Measurements from ENCODE around the gene OR10G2. TPM values are rescaled to one million over a fixed set of nuclear protein-coding genes. Genes with fewer than 3 reads are reported as not detected.

Gene OR10G2
- total and polyA plus RNA-seq, 2 experiments from 2014 or later = not detected

DNA sequence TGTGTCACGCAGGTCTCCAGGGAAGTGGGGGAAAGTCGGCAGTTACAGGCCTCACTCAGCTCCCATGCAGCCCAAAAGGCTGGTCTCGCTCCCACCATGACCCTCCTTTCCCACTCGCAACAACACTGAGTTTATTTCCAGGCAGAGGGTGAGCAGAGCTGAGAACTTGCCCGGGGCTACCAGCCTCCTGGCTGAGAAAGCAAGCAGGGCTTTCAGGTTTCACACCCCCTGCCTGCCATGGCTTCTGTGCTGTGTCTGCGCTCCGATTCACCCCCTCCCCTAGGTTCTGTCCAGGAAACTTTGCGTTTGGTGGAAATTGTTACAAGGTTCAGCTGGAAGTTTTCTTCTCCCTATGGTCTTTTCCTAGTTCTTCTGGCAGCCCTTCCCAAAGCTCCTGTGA is 17.1 kb downstream of the OR10G2 start (continued):
- TF ChIP-seq, protein P1, sequence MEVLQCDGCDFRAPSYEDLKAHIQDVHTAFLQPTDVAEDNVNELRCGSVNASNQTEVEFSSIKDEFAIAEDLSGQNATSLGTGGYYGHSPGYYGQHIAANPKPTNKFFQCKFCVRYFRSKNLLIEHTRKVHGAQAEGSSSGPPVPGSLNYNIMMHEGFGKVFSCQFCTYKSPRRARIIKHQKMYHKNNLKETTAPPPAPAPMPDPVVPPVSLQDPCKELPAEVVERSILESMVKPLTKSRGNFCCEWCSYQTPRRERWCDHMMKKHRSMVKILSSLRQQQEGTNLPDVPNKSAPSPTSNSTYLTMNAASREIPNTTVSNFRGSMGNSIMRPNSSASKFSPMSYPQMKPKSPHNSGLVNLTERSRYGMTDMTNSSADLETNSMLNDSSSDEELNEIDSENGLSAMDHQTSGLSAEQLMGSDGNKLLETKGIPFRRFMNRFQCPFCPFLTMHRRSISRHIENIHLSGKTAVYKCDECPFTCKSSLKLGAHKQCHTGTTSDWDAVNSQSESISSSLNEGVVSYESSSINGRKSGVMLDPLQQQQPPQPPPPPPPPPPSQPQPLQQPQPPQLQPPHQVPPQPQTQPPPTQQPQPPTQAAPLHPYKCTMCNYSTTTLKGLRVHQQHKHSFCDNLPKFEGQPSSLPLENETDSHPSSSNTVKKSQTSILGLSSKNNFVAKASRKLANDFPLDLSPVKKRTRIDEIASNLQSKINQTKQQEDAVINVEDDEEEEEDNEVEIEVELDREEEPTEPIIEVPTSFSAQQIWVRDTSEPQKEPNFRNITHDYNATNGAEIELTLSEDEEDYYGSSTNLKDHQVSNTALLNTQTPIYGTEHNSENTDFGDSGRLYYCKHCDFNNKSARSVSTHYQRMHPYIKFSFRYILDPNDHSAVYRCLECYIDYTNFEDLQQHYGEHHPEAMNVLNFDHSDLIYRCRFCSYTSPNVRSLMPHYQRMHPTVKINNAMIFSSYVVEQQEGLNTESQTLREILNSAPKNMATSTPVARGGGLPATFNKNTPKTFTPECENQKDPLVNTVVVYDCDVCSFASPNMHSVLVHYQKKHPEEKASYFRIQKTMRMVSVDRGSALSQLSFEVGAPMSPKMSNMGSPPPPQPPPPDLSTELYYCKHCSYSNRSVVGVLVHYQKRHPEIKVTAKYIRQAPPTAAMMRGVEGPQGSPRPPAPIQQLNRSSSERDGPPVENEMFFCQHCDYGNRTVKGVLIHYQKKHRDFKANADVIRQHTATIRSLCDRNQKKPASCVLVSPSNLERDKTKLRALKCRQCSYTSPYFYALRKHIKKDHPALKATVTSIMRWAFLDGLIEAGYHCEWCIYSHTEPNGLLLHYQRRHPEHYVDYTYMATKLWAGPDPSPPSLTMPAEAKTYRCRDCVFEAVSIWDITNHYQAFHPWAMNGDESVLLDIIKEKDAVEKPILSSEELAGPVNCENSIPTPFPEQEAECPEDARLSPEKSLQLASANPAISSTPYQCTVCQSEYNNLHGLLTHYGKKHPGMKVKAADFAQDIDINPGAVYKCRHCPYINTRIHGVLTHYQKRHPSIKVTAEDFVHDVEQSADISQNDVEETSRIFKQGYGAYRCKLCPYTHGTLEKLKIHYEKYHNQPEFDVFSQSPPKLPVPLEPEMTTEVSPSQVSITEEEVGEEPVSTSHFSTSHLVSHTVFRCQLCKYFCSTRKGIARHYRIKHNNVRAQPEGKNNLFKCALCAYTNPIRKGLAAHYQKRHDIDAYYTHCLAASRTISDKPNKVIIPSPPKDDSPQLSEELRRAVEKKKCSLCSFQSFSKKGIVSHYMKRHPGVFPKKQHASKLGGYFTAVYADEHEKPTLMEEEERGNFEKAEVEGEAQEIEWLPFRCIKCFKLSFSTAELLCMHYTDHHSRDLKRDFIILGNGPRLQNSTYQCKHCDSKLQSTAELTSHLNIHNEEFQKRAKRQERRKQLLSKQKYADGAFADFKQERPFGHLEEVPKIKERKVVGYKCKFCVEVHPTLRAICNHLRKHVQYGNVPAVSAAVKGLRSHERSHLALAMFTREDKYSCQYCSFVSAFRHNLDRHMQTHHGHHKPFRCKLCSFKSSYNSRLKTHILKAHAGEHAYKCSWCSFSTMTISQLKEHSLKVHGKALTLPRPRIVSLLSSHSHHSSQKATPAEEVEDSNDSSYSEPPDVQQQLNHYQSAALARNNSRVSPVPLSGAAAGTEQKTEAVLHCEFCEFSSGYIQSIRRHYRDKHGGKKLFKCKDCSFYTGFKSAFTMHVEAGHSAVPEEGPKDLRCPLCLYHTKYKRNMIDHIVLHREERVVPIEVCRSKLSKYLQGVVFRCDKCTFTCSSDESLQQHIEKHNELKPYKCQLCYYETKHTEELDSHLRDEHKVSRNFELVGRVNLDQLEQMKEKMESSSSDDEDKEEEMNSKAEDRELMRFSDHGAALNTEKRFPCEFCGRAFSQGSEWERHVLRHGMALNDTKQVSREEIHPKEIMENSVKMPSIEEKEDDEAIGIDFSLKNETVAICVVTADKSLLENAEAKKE (CRISPR knock-in tag; IDR thresholded peaks at IDR 0.05) = no peak
- no peak for TF ChIP-seq ZNF114 (CRISPR knock-in tag; IDR thresholded peaks at IDR 0.05)

DNA sequence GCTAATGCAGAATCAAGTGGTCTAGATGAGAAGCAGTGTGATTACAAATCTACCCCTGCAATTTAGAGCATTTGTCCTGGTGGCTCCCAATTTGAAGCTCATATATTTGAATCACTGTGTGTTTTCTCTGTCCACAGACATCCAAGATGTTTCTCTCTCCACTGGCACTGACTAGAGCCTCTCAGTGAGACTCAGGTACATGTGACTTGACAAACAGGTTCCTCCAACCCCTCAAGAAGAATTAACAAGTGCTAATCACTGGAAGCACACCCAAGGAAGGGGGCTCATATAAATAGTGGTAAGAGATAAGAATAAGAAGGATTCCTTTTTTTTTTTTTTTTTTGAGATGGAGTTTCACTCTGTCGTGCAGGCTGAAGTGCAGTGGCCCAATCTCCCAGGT is 20.5 kb downstream of the OR10G2 start:
- peaks cover 20% of the 10 kb centered on the region for H3K4me1 Mint-ChIP-seq
- H3K27ac ChIP-seq (ENCODE audit: low read depth) = no peak overlapping the region
- no peaks in the 10 kb centered on the region for H3K9me2 ChIP-seq (ENCODE audit: insufficient read depth)
- no peaks in the 10 kb centered on the region for H4K20me1 ChIP-seq (replicated peaks; ENCODE audit: insufficient read depth)
- no peak overlapping the region for H3K4me2 ChIP-seq
- H3K4me1 ChIP-seq (ENCODE audit: insufficient read depth) = peaks cover 17% of the 10 kb centered on the region
- no peaks in the 10 kb centered on the region for H3K36me3 ChIP-seq (ENCODE audit: insufficient read depth)
- H3F3A ChIP-seq (replicated peaks; ENCODE audit: low read depth) = no peaks in the 10 kb centered on the region
- peak; percentile 38 for DNase-seq (ENCODE audit: low spot score)
- H2AFZ ChIP-seq = no peak overlapping the region
- no peaks in the 10 kb centered on the region; the same call in 2 of the 3 replicates for H3K36me3 Mint-ChIP-seq (ENCODE audit: low read depth)
- no peak overlapping the region for H3K4me3 ChIP-seq
- H3K9me3 Mint-ChIP-seq = no peaks in the 10 kb centered on the region; the same call in 2 of the 3 replicates
- no peaks in the 10 kb centered on the region for H3K79me2 ChIP-seq (replicated peaks; ENCODE audit: insufficient read depth)
- H3K27ac Mint-ChIP-seq = peak overlapping the region; percentile 49
- no peak overlapping the region for H3K4me3 Mint-ChIP-seq
- peak; percentile 63 for ATAC-seq
- peaks cover 4% of the 10 kb centered on the region for H3K27me3 Mint-ChIP-seq (ENCODE audit: insufficient read depth, low read depth, poor library complexity)
- no peaks in the 10 kb centered on the region for H3K27me3 ChIP-seq (ENCODE audit: insufficient read depth)
- TF ChIP-seq ZNF331 (CRISPR knock-in tag; IDR thresholded peaks at IDR 0.05; ENCODE audit: low read depth) = no peak
- TF ChIP-seq EZH2 (IDR thresholded peaks at IDR 0.05; ENCODE audit: low read depth, unreplicated experiment) = no peak
- TF ChIP-seq, protein P1 (CRISPR knock-in tag; IDR thresholded peaks at IDR 0.05) = no peak
- no peak for TF ChIP-seq EZH2phosphoT487 (IDR thresholded peaks at IDR 0.05; ENCODE audit: unreplicated experiment)
- no peak for TF ChIP-seq STAT1 (IDR thresholded peaks at IDR 0.05; ENCODE audit: unreplicated experiment)

All from GM23338 (cell line).